HepG2 (cell line): ENCODE results near the gene PLEKHN1. TPM values are rescaled to one million over a fixed set of nuclear protein-coding genes. Genes with fewer than 3 reads are reported as not detected.

Source experiments
- ADNP ChIP-seq: sonication (generic); formaldehyde crosslinking; IDR thresholded peaks from 2 replicates; pipeline ENCODE4 v1.4.0; 2020; ENCODE audit warnings: missing genetic modification reagents
- ARHGAP35 ChIP-seq: sonication (generic); formaldehyde crosslinking; IDR thresholded peaks from 2 replicates; pipeline ENCODE4 v1.9.0; 2022; ENCODE audit warnings: mild to moderate bottlenecking, inconsistent platforms, moderate library complexity, missing genetic modification reagents, borderline replicate concordance
- DMTF1 ChIP-seq: sonication (generic); formaldehyde crosslinking; IDR thresholded peaks from 2 replicates; pipeline ENCODE4 v1.4.0; 2020; ENCODE audit warnings: mild to moderate bottlenecking, missing genetic modification reagents
- KAT7 ChIP-seq: IDR thresholded peaks from 2 replicates; pipeline ENCODE4 v1.6.1; 2018; ENCODE audit warnings: borderline replicate concordance, missing compliant biosample characterization
- KDM2A ChIP-seq: sonication (generic); formaldehyde crosslinking; IDR thresholded peaks from 2 replicates; pipeline ENCODE4 v1.4.0; 2020; ENCODE audit warnings: low read depth, missing genetic modification reagents, borderline replicate concordance
- KDM3A ChIP-seq: IDR thresholded peaks from 2 replicates; pipeline ENCODE4 v1.6.1; 2018; ENCODE audit warnings: low read depth, missing compliant biosample characterization
- NCOA5 ChIP-seq: sonication (generic); formaldehyde crosslinking; IDR thresholded peaks from 2 replicates; pipeline ENCODE4 v1.4.0; 2020; ENCODE audit warnings: missing genetic modification reagents
- NFAT5 ChIP-seq: sonication (generic); formaldehyde crosslinking; IDR thresholded peaks from 2 replicates; pipeline ENCODE4 v1.4.0; 2020; ENCODE audit warnings: missing genetic modification reagents
- NFATC3 ChIP-seq: sonication (generic); formaldehyde crosslinking; IDR thresholded peaks from 2 replicates; pipeline ENCODE4 v1.5.1; 2020; ENCODE audit warnings: mild to moderate bottlenecking, missing genetic modification reagents
- NFYC ChIP-seq: IDR thresholded peaks from 2 replicates; pipeline ENCODE4 v1.6.1; 2016; ENCODE audit warnings: missing genetic modification reagents, missing compliant biosample characterization
- NONO ChIP-seq, 2 experiments: fragments of 450-650 bp in 1 of 2; sonication (generic) in 1 of 2; formaldehyde crosslinking in 1 of 2; IDR thresholded peaks in 1 of 2; conservative IDR thresholded peaks in 1 of 2; 2 replicates each; pipeline versions ENCODE4 v1.6.1 to v1.8.0; 2017 to 2022; ENCODE audit warnings: mild to moderate bottlenecking in 1 of 2, missing genetic modification reagents in 1 of 2, moderate library complexity in 1 of 2
- SALL2 ChIP-seq: sonication (generic); formaldehyde crosslinking; IDR thresholded peaks from 2 replicates; pipeline ENCODE4 v1.8.1; 2023; ENCODE audit warnings: mild to moderate bottlenecking, missing genetic modification reagents, inconsistent platforms
- SMARCC2 ChIP-seq: fragments of 450-650 bp; IDR thresholded peaks from 2 replicates; pipeline ENCODE4 v1.6.1; 2017; ENCODE audit warnings: antibody characterized with exemption, mild to moderate bottlenecking
- SMYD3 ChIP-seq: sonication (generic); formaldehyde crosslinking; IDR thresholded peaks from 2 replicates; pipeline ENCODE4 v1.8.1; 2023; ENCODE audit warnings: mild to moderate bottlenecking, missing genetic modification reagents
- TCF7 ChIP-seq: sonication (generic); IDR thresholded peaks from 2 replicates; pipeline ENCODE4 v1.6.1; 2016; ENCODE audit warnings: antibody characterized with exemption, low read depth
- ZFP62 ChIP-seq: sonication (generic); formaldehyde crosslinking; IDR thresholded peaks from 2 replicates; pipeline ENCODE4 v1.4.0; 2020; ENCODE audit warnings: missing genetic modification reagents
- ZNF264 ChIP-seq: sonication (generic); formaldehyde crosslinking; IDR thresholded peaks from 2 replicates; pipeline ENCODE4 v1.4.0; 2020; ENCODE audit warnings: missing genetic modification reagents
- ZNF274 ChIP-seq: sonication (generic); formaldehyde crosslinking; IDR thresholded peaks from 2 replicates; pipeline ENCODE4 v1.5.1; 2020; ENCODE audit warnings: mild to moderate bottlenecking, missing genetic modification reagents
- ZNF549 ChIP-seq: sonication (generic); formaldehyde crosslinking; IDR thresholded peaks from 2 replicates; pipeline ENCODE4 v1.5.0; 2020; ENCODE audit warnings: missing genetic modification reagents
- ZNF556 ChIP-seq: sonication (generic); formaldehyde crosslinking; IDR thresholded peaks from 2 replicates; pipeline ENCODE4 v1.4.0; 2020; ENCODE audit warnings: mild to moderate bottlenecking, missing genetic modification reagents, borderline replicate concordance
- ZNF746 ChIP-seq: sonication (generic); formaldehyde crosslinking; IDR thresholded peaks from 2 replicates; pipeline ENCODE4 v1.8.0; 2022; ENCODE audit warnings: mild to moderate bottlenecking, missing genetic modification reagents
- ZNF749 ChIP-seq: sonication (generic); formaldehyde crosslinking; IDR thresholded peaks from 2 replicates; pipeline ENCODE4 v1.8.0; 2022; ENCODE audit warnings: mild to moderate bottlenecking, missing genetic modification reagents, moderate library complexity, borderline replicate concordance
- ZNF761 ChIP-seq: sonication (generic); formaldehyde crosslinking; conservative IDR thresholded peaks from 2 replicates; pipeline ENCODE4 v1.4.0; 2020; ENCODE audit warnings: mild to moderate bottlenecking, missing genetic modification reagents
- polyA plus RNA-seq, 8 experiments: library from polyadenylated mRNA; depleted of rRNA in 3 of 8; stranded (reverse) in 7 of 8; unstranded in 1 of 8; fragments of >200 nt; fragmentation: Illumina TruSeq in 4 of 8; extraction: Trizol in 4 of 8; gene quantifications; 2 replicates each; pipeline versions ENCODE4 v1.2.1 to v1.2.3, GENCODE V29; 2011 to 2016; ENCODE audit warnings: low read depth in 4 of 8, missing spikeins in 1 of 8, mixed read lengths in 1 of 8; ENCODE audit not compliant: insufficient read depth in 1 of 8
- total RNA-seq, 5 experiments: library from RNA; depleted of rRNA; stranded (reverse); fragments of >200 nt; fragmentation: Illumina TruSeq; extraction: Trizol; gene quantifications; 2 replicates each; pipeline ENCODE4 v1.2.3, GENCODE V29; 2016; ENCODE audit warnings: low read depth in 1 of 5

The PLEKHN1 gene
- total and polyA plus RNA-seq, 2 of the 13 experiments (the other 11 are each of a cell fraction or from before 2014, with no cell fraction given): 0.42 to 0.58 TPM

GRCh38 chr1:958823-959730 lies 7.2 kb upstream of the PLEKHN1 start, which contains the start of gene NOC2L (continued):
- no peak for TF ChIP-seq ZNF264 (CRISPR knock-in tag)
- no peak for TF ChIP-seq SMYD3 (CRISPR knock-in tag)
- no peak for TF ChIP-seq KAT7 (CRISPR knock-in tag)
- peak; percentile 40; the same call in 1 of the 2 replicates for TF ChIP-seq KDM3A (CRISPR knock-in tag)
- TF ChIP-seq KDM2A (CRISPR knock-in tag): peak; percentile 88
- TF ChIP-seq ADNP: no peak
- 0 out of 2 replicates have a peak, but pooled peaks have one; percentile 18 for TF ChIP-seq ZNF556 (CRISPR knock-in tag)
- no peak for TF ChIP-seq NFATC3 (CRISPR knock-in tag)
- peak; percentile 66 for TF ChIP-seq SALL2 (CRISPR knock-in tag)
- no peak for TF ChIP-seq ZNF549 (CRISPR knock-in tag)
- no peak for TF ChIP-seq NONO (IDR thresholded peaks at IDR 0.05)
- peak; percentile 79 for TF ChIP-seq NONO (CRISPR knock-in tag; conservative IDR thresholded peaks at IDR 0.05)
- TF ChIP-seq TCF7: no peak
- no peak for TF ChIP-seq ZFP62 (CRISPR knock-in tag)
- TF ChIP-seq DMTF1: no peak
- no peak for TF ChIP-seq SMARCC2
- no peak; the same call in 1 of the 2 replicates for TF ChIP-seq ZNF761 (CRISPR knock-in tag)
- no peak for TF ChIP-seq ZNF746 (CRISPR knock-in tag)
- no peak for TF ChIP-seq ARHGAP35 (CRISPR knock-in tag)
- TF ChIP-seq NFYC (CRISPR knock-in tag): no peak
- TF ChIP-seq NFAT5 (CRISPR knock-in tag): peak; percentile 58; the same call in 1 of the 2 replicates
- no peak; the same call in 1 of the 2 replicates for TF ChIP-seq ZNF274 (CRISPR knock-in tag)
- no peak for TF ChIP-seq NCOA5 (CRISPR knock-in tag)
- 0 out of 2 replicates have a peak, but pooled peaks have one; percentile 53 for TF ChIP-seq ZNF749 (CRISPR knock-in tag)
